Measurements from ENCODE around the gene MSLN.

- TF ChIP-seq THRB (CRISPR knock-in tag; conservative IDR thresholded peaks at IDR 0.05), result no peak
- TF ChIP-seq EZH2 (IDR thresholded peaks at IDR 0.05; ENCODE audit: borderline replicate concordance, low read depth, low read length), result no peak
- TF ChIP-seq REST (IDR thresholded peaks at IDR 0.05; ENCODE audit: borderline replicate concordance), result peak; percentile 34; the same call in 1 of the 2 replicates
- TF ChIP-seq REST (CRISPR knock-in tag; IDR thresholded peaks at IDR 0.05; ENCODE audit: low read depth), result no peak
- TF ChIP-seq ID3 (CRISPR knock-in tag; IDR thresholded peaks at IDR 0.05), result no peak
- TF ChIP-seq ID3 (tag; IDR thresholded peaks at IDR 0.05), result no peak
- TF ChIP-seq ZNF140 (CRISPR knock-in tag; IDR thresholded peaks at IDR 0.05), result no peak
- no peak for TF ChIP-seq ZNF121 (CRISPR knock-in tag; conservative IDR thresholded peaks at IDR 0.05)
- TF ChIP-seq DIDO1 (tag; IDR thresholded peaks at IDR 0.05; ENCODE audit: low read depth), result no peak
- TF ChIP-seq ZNF766 (CRISPR knock-in tag; conservative IDR thresholded peaks at IDR 0.05), result no peak
- TF ChIP-seq CTCF (IDR thresholded peaks at IDR 0.05 in 2 of 3, conservative IDR thresholded peaks at IDR 0.05 in 1 of 3; ENCODE audit: insufficient read depth in 2 of 3, low read depth in 1 of 3, low read length in 3 of 3), result peak; percentile 63 to 74 (median 67)
- TF ChIP-seq JUNB (CRISPR knock-in tag; conservative IDR thresholded peaks at IDR 0.05), result no peak
Measured at GRCh38 chr16:745739-746138, 14.8 kb upstream of the MSLN start.
